ENCODE data around the gene BLVRB. TPM values are rescaled to one million over a fixed set of nuclear protein-coding genes. Genes with fewer than 3 reads are reported as not detected.

Gene BLVRB
- total and polyA plus RNA-seq, 9 of the 15 experiments (the other 6 are each of a cell fraction or from before 2014, with no cell fraction given): 81.1 to 749 (median 331) TPM

- TF ChIP-seq ZNF398 (CRISPR knock-in tag; IDR thresholded peaks at IDR 0.05) (no peak), POLR2A (conservative IDR thresholded peaks at IDR 0.05) (peak; percentile 70), PML (IDR thresholded peaks at IDR 0.05; ENCODE audit: low read length) (no peak), POLR2H (tag; IDR thresholded peaks at IDR 0.05; ENCODE audit: low read depth) (peak; percentile 57), NBN (IDR thresholded peaks at IDR 0.05; ENCODE audit: low read depth) (no peak), KAT7 (CRISPR knock-in tag; IDR thresholded peaks at IDR 0.05; ENCODE audit: borderline replicate concordance) (no peak), HBP1 (CRISPR knock-in tag; IDR thresholded peaks at IDR 0.05) (peak; percentile 92), CBFA2T2 (conservative IDR thresholded peaks at IDR 0.05) (no peak), NR2C1 (IDR thresholded peaks at IDR 0.05) (no peak), NR2C1 (tag; IDR thresholded peaks at IDR 0.05) (no peak), SMAD4 (CRISPR knock-in tag; conservative IDR thresholded peaks at IDR 0.05) (no peak), ZNF561 (CRISPR knock-in tag; conservative IDR thresholded peaks at IDR 0.05) (no peak), ZBED1 (IDR thresholded peaks at IDR 0.05) (0 out of 2 replicates have a peak, but pooled peaks have one; percentile 25), PTBP1 (IDR thresholded peaks at IDR 0.05; ENCODE audit: low read depth, low read length) (0 out of 2 replicates have a peak, but pooled peaks have one; percentile 22), MTA3 (IDR thresholded peaks at IDR 0.05; ENCODE audit: borderline replicate concordance) (0 out of 2 replicates have a peak, but pooled peaks have one; percentile 41), ZNF717 (CRISPR knock-in tag; IDR thresholded peaks at IDR 0.05) (0 out of 2 replicates have a peak, but pooled peaks have one; percentile 61), ZNF311 (CRISPR knock-in tag; IDR thresholded peaks at IDR 0.05) (no peak), ZNF395 (CRISPR knock-in tag; IDR thresholded peaks at IDR 0.05) (0 out of 2 replicates have a peak, but pooled peaks have one; percentile 46), CGGBP1 (CRISPR knock-in tag; IDR thresholded peaks at IDR 0.05) (0 out of 2 replicates have a peak, but pooled peaks have one; percentile 12), SUPT5H (IDR thresholded peaks at IDR 0.05) (peak; percentile 58), ZNF280B (CRISPR knock-in tag; IDR thresholded peaks at IDR 0.05) (no peak), CREB3 (tag; conservative IDR thresholded peaks at IDR 0.05; ENCODE audit: low read depth) (no peak), RBBP5 (IDR thresholded peaks at IDR 0.05; ENCODE audit: borderline replicate concordance, insufficient read depth, low read length, poor library complexity, severe bottlenecking) (no peak)
These were observed 19.2 kb downstream of the BLVRB start (continued) for GRCh38 chr19:40446263-40446784.

All from K562 (cell line).